ENCODE data around the gene FSHR.

GRCh38 chr2:49165662-49166061 lies 11.3 kb upstream of the FSHR start:
- TF ChIP-seq CTCF (conservative IDR thresholded peaks at IDR 0.05) (no peak), ZFX (IDR thresholded peaks at IDR 0.05) (no peak)
